ENCODE data around the gene CABCOCO1.

The CABCOCO1 gene

DNA sequence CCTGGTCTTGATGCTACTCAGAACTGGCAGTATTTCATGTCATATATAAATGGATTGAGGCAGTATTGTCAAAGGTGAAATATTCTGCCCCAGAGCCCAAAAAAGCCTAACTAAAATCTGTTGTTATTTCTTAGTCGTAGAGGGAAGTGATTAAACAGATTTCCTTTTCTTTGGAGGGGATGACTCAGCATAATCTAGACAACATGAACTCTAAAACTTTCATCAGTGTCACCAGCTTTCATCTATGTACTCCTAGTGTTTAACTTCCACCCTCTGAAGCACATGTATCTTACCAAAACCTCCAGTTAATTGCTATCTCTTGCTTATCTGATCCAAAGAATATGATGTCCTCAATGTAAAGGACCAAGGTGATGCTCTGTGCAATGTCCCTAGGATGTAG is 141.7 kb downstream of the CABCOCO1 start:
- DNase-seq (ENCODE audit: low read depth): no peak
- TF ChIP-seq, protein P1, sequence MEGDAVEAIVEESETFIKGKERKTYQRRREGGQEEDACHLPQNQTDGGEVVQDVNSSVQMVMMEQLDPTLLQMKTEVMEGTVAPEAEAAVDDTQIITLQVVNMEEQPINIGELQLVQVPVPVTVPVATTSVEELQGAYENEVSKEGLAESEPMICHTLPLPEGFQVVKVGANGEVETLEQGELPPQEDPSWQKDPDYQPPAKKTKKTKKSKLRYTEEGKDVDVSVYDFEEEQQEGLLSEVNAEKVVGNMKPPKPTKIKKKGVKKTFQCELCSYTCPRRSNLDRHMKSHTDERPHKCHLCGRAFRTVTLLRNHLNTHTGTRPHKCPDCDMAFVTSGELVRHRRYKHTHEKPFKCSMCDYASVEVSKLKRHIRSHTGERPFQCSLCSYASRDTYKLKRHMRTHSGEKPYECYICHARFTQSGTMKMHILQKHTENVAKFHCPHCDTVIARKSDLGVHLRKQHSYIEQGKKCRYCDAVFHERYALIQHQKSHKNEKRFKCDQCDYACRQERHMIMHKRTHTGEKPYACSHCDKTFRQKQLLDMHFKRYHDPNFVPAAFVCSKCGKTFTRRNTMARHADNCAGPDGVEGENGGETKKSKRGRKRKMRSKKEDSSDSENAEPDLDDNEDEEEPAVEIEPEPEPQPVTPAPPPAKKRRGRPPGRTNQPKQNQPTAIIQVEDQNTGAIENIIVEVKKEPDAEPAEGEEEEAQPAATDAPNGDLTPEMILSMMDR (IDR thresholded peaks at IDR 0.05; ENCODE audit: control insufficient read depth, extremely low read depth, insufficient read depth): no peak
- no peak overlapping the region for H3K4me3 ChIP-seq (ENCODE audit: low read depth, low read length)

DNA sequence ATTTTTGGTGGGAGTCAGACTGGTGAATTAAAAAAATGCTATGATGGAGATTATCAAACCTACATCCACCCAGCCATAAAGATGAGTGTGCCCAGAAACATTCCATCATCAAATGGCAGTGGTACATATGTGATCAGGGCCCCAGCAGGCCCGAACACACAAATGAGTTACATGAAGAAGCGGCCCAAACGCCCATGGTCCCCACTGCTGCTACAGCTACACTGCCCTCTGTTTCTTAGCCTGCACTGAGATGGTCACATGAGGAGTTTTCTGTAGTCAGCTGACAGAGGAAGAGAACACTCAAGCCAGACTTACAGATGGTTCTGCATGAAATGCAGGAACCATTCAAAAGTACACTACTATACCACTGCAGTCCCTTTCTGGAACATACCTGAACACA is 142.4 kb downstream of the CABCOCO1 start:
- no peak overlapping the region for H3K4me3 ChIP-seq (ENCODE audit: low read depth, low read length)
- DNase-seq (ENCODE audit: low read depth): no peak
- TF ChIP-seq, protein P1 (IDR thresholded peaks at IDR 0.05; ENCODE audit: control insufficient read depth, extremely low read depth, insufficient read depth): no peak

DNA sequence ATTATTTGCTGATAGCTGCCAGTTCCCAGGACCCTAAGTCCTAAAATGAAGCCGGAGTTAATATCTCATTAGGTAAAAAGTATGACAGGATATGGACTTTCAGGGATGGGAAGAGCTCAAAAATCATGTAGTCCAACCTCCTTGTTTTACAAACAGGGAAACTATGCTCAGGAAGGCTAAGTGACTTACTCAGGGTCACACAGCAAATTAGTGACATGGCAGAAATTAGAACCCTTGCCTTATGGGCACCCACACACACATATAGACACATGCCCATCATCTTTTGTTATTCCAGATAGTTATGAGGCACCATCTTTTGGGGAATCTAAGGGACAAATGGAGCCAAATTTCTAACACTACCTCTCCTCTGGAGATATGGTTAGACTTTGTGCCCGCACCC is 147.5 kb downstream of the CABCOCO1 start:
- TF ChIP-seq, protein P1 (IDR thresholded peaks at IDR 0.05; ENCODE audit: control insufficient read depth, extremely low read depth, insufficient read depth): no peak
- no peak for DNase-seq (ENCODE audit: low read depth)
- no peak overlapping the region for H3K4me3 ChIP-seq (ENCODE audit: low read depth, low read length)

DNA sequence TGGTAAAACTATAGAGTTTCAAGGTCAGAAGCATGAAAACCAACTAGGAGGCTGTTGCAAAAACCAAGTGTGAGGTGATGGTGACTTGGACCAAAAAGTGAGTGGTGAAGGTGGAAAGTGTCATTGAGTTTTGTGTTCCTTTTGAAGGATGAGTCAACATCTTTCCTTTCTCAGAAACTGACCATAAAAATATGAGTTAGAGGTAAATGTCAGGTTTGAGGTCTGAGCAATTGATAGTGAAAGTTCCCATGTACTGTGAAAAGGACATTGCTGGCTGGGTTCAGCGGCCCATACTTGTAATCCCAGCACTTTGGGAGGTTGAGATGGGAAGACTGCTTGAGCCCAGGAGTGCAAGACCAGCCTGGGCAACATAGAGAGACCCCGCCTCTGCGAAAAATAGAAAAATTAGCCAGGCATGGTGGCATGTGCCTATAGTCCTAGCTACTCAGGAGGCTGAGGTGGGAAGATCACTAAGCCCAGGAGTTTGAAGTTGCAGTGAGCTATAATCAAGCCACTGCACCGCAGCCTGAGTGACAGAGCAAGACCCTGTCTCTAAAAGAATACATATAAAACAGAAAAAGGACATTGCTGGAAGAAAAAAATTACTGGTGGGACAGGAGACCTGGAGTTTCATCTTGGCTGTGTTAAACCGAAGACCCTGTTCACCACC is 149.5 kb downstream of the CABCOCO1 start:
- no peak for DNase-seq (ENCODE audit: low read depth)
- TF ChIP-seq, protein P1 (IDR thresholded peaks at IDR 0.05; ENCODE audit: control insufficient read depth, extremely low read depth, insufficient read depth): no peak
- H3K4me3 ChIP-seq (ENCODE audit: low read depth, low read length): no peak overlapping the region

DNA sequence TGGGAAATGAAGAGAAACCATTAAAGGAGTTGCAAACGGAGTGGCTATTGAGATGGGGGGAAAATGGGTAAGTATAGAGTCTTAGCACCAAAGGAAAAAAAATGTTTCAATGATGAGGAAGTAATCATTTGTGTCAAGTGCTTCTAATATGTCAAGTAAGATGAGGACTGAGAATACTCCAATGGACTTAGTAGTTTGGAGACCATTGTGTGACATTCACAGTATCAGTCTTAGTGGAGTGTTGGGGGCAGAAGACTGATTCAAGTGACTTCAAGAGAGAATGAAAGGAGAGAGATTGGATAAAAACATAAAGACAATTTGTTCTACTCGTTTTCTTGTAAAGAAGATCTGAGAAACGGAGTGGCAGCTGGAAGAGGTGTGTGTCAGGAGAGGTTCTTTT is 150.2 kb downstream of the CABCOCO1 start:
- no peak overlapping the region for H3K4me3 ChIP-seq (ENCODE audit: low read depth, low read length)
- TF ChIP-seq, protein P1 (IDR thresholded peaks at IDR 0.05; ENCODE audit: control insufficient read depth, extremely low read depth, insufficient read depth): no peak
- no peak for DNase-seq (ENCODE audit: low read depth)

DNA sequence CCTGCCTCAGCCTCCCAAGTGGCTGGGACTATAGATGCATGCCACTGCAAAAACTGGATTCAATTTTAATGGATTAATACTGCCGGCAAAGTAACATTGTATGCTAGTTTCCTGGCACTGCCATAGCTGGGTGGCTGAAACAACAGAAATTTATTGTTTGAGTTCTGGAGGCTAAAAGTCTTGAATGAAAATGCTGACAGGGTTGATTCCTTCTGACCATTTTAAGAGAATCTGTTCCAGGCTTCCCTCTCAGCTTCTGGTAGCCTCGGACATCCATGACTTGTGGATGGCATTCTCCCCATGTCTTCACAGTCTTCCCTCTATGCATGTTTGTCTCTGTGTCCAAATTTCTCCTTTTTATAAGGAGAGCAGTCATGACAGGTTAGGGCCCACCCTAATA is 151.4 kb downstream of the CABCOCO1 start:
- no peak for DNase-seq (ENCODE audit: low read depth)
- TF ChIP-seq, protein P1 (IDR thresholded peaks at IDR 0.05; ENCODE audit: control insufficient read depth, extremely low read depth, insufficient read depth): no peak
- no peak overlapping the region for H3K4me3 ChIP-seq (ENCODE audit: low read depth, low read length)

DNA sequence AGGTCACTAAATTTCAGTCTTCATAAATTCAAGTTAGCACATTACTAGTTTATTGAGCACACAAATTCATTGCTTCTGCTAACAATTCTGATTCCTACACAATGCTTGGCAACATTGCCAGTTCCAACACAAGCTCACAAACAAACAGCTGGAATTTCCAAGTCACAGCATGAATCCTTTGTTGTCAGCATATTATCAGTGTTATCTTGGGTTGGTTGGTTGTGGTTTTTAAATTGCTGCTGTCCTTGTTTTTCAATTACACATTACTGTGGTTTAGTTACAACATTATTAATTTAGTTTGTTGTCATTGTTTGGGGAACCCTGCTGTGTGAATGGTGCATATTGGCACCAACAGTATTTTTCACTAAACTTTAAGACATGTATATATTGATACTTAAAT is 152.8 kb downstream of the CABCOCO1 start:
- no peak for DNase-seq (ENCODE audit: low read depth)
- TF ChIP-seq, protein P1 (IDR thresholded peaks at IDR 0.05; ENCODE audit: control insufficient read depth, extremely low read depth, insufficient read depth): no peak
- no peak overlapping the region for H3K4me3 ChIP-seq (ENCODE audit: low read depth, low read length)

All from LNCaP clone FGC (cell line).